ENCODE results near the gene RDX. TPM values are rescaled to one million over a fixed set of nuclear protein-coding genes. Genes with fewer than 3 reads are reported as not detected.

Gene RDX
- polyA plus RNA-seq, 2 of the 4 experiments (the other 2 are of a cell fraction) = 158 to 183 TPM

DNA sequence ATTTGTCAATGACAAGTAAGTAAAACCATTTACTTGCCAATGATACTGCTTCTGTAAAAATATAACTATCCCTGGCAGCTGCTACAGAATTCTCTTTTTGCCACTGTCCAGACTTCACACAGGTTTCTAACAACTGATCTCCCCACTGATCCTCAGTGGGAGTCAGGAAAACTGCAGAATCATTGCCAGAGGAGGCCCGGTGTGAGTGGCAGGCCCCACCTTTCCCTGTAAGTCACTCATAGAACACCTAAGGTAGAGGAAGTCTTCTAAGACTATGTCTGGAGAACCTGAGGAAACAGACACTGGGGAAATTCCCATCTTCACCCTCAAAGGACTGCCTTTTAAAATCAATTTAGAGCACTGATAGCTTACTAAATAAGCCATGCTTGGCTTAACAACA lies 136.9 kb downstream of the RDX start:
- no peak overlapping the region for H3K4me2 ChIP-seq
- no peak for DNase-seq (ENCODE audit: low read depth in 1 of 2, low spot score in 1 of 2)
- CTCF ChIA-PET = interaction anchor here (1.2 kb wide), 1 partner anchor 14 kb away, joined by 3 read pairs; no protein-coding TSS in a partner anchor
- no peak for ATAC-seq
- WGBS (ENCODE audit: missing lambda C conversion rate) = 75% methylated on average over 1 of the region's 1 CpG
- H3K9me3 ChIP-seq = no peaks in the 10 kb centered on the region
- peaks cover 10% of the 10 kb centered on the region; the same call in 1 of the 3 replicates for H3K4me1 ChIP-seq
- TF ChIP-seq HOXB13 (CRISPR knock-in tag; IDR thresholded peaks at IDR 0.05; ENCODE audit: low read depth) (no peak), SMC3 (IDR thresholded peaks at IDR 0.05) (no peak), FOSL2 (IDR thresholded peaks at IDR 0.05) (no peak), FOSL2 (CRISPR knock-in tag; IDR thresholded peaks at IDR 0.05) (no peak), HEYL (CRISPR knock-in tag; IDR thresholded peaks at IDR 0.05) (no peak), PHF8 (IDR thresholded peaks at IDR 0.05; ENCODE audit: borderline replicate concordance, low read depth) (no peak), RFX5 (IDR thresholded peaks at IDR 0.05) (no peak), BHLHE40 (IDR thresholded peaks at IDR 0.05; ENCODE audit: low read depth, low read length) (no peak), ESRRA (IDR thresholded peaks at IDR 0.05; ENCODE audit: borderline replicate concordance, low read length) (no peak)
- TF ChIP-seq, protein P1, sequence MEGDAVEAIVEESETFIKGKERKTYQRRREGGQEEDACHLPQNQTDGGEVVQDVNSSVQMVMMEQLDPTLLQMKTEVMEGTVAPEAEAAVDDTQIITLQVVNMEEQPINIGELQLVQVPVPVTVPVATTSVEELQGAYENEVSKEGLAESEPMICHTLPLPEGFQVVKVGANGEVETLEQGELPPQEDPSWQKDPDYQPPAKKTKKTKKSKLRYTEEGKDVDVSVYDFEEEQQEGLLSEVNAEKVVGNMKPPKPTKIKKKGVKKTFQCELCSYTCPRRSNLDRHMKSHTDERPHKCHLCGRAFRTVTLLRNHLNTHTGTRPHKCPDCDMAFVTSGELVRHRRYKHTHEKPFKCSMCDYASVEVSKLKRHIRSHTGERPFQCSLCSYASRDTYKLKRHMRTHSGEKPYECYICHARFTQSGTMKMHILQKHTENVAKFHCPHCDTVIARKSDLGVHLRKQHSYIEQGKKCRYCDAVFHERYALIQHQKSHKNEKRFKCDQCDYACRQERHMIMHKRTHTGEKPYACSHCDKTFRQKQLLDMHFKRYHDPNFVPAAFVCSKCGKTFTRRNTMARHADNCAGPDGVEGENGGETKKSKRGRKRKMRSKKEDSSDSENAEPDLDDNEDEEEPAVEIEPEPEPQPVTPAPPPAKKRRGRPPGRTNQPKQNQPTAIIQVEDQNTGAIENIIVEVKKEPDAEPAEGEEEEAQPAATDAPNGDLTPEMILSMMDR (IDR thresholded peaks at IDR 0.05) = no peak
- POLR2A ChIA-PET = no interaction called here
- FAIRE-seq = no peak
- no peak overlapping the region for H3K4me3 ChIP-seq
- H3K27ac ChIP-seq = peak overlapping the region in 1 of 2 experiments; percentile 60; a peak in 3 of 6 replicates

DNA sequence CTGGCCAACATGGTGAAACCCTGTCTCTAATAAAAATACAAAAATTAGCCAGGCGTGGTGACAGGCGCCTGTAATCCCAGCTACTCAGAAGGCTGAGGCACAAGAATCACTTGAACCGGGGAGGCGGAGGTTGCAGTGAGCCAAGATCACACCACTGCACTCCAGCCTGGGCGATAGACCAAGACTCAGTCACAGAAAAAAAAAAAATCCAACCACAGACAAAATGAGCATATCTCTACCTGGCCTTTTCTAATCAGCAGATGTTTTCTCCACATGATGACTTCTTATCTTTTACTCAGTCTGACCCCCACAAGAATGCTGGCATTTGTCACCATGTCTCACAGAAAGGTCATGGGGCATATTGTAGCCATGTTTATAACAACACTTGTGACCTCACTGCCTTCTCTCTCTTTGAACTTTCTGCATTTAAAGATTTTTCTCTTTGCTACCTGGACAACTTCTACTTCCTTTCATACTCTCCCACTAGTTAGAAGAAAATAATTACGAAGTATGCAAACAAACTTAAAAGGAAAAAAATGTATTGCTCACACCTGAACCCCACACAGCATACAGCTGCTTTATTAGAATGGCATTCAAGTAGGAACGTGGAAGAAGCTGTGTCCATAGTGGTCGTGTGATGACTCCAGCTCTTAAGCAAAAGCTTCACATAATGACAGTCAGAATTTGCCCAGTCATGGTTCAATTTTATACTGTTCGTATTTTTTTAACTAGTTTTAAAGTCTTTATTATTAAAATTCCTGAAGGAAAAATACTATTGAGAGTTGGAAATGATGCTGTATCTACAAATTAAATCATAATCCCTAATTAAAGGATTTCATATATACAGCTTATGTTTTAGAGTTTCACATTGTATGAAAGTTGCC lies 137.9 kb downstream of the RDX start:
- TF ChIP-seq NFE2L2 (conservative IDR thresholded peaks at IDR 0.05; ENCODE audit: low read length) (peak; percentile 64), JUN (IDR thresholded peaks at IDR 0.05) (no peak), MAFK (IDR thresholded peaks at IDR 0.05; ENCODE audit: partially characterized antibody) (peak; percentile 19)
- no peak overlapping the region for H3K4me2 ChIP-seq
- no peak for FAIRE-seq
- H3K4me1 ChIP-seq = peaks cover 10% of the 10 kb centered on the region; the same call in 1 of the 3 replicates
- H3K4me3 ChIP-seq = no peak overlapping the region
- H3K27ac ChIP-seq = peak overlapping the region in 1 of 2 experiments; percentile 54; a peak in 1 of 6 replicates
- 85% methylated on average over 9 of the region's 9 CpGs for WGBS (ENCODE audit: missing lambda C conversion rate)
- no peak for DNase-seq (ENCODE audit: low read depth in 1 of 2, low spot score in 1 of 2)
- no peak for ATAC-seq
- ChIA-PET POLR2A (no interaction called here), CTCF (interaction anchor here (0.5 to 1.7 kb wide), 3 partner anchors 15 to 21 kb away, joined by 3 to 6 read pairs (median 3); no protein-coding TSS in a partner anchor)
- H3K9me3 ChIP-seq = no peaks in the 10 kb centered on the region

DNA sequence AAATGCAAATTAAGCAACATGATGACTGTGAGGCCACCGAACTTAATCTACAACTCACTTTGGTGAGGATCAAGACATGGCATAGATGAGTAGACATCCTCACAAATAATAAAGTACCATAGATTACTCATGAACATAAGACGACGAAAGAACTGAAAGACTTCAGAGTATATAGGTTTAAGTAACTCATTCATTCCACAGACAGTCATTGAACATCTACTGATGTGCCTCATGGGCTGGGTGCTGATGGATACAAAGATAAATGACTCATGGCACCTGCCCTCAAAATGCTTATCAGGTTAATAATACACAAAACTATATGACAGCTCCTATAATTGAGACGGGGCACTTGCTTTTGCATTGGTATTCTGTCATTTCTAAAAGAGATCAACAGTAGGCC lies 139.9 kb downstream of the RDX start:
- 72% methylated on average over 4 of the region's 4 CpGs for WGBS (ENCODE audit: missing lambda C conversion rate)
- CTCF ChIA-PET = interaction anchor here (1.7 kb wide), 1 partner anchor 18 kb away, joined by 6 read pairs; no protein-coding TSS in a partner anchor
- ATAC-seq (no peak), FAIRE-seq (no peak), DNase-seq (ENCODE audit: low read depth in 1 of 2, low spot score in 1 of 2) (no peak)
- Histone ChIP-seq H3K4me3 (no peak overlapping the region), H3K4me1 (peaks cover 21% of the 10 kb centered on the region; the same call in 2 of the 3 replicates), H3K27ac (no peak overlapping the region), H3K9me3 (no peaks in the 10 kb centered on the region), H3K4me2 (no peak overlapping the region)
- TF ChIP-seq, protein P1 (IDR thresholded peaks at IDR 0.05) = no peak
- no peak for TF ChIP-seq HOXB5 (CRISPR knock-in tag; IDR thresholded peaks at IDR 0.05)
- TF ChIP-seq CBX2 (IDR thresholded peaks at IDR 0.05; ENCODE audit: borderline replicate concordance, low read depth) = no peak
- TF ChIP-seq ZSCAN20 (CRISPR knock-in tag; IDR thresholded peaks at IDR 0.05) = no peak
- TF ChIP-seq BHLHE40 (IDR thresholded peaks at IDR 0.05; ENCODE audit: low read depth, low read length) = no peak
- TF ChIP-seq HDAC2 (IDR thresholded peaks at IDR 0.05) = no peak
- TF ChIP-seq RCOR1 (IDR thresholded peaks at IDR 0.05; ENCODE audit: low read depth, low read length) = no peak
- POLR2A ChIA-PET = no interaction called here

All from A549 (cell line).